GM12865 (cell line): ENCODE results near the gene PMEPA1.

ENCODE experiments used
- DNase-seq: peaks from one replicate; pipeline ENCODE4 v3.0.0; 2010; ENCODE audit warnings: low read depth
- H3K4me3 ChIP-seq: 2 replicates; pipeline ENCODE4 v1.5.1; 2011; ENCODE audit warnings: mild to moderate bottlenecking, low read depth, low read length, control low read depth
- TF ChIP-seq, protein P1 (sequence below): IDR thresholded peaks from 2 replicates; pipeline ENCODE4 v1.5.1; 2011; ENCODE audit warnings: low read length, control low read depth, low read depth, inconsistent platforms; ENCODE audit not compliant: insufficient read depth; ENCODE audit errors: missing control alignments

The PMEPA1 gene

GRCh38 chr20:57614490-57615444 lies 95.0 kb downstream of the PMEPA1 start:
- no peak overlapping the region for H3K4me3 ChIP-seq
- DNase-seq: no peak
- TF ChIP-seq, protein P1, sequence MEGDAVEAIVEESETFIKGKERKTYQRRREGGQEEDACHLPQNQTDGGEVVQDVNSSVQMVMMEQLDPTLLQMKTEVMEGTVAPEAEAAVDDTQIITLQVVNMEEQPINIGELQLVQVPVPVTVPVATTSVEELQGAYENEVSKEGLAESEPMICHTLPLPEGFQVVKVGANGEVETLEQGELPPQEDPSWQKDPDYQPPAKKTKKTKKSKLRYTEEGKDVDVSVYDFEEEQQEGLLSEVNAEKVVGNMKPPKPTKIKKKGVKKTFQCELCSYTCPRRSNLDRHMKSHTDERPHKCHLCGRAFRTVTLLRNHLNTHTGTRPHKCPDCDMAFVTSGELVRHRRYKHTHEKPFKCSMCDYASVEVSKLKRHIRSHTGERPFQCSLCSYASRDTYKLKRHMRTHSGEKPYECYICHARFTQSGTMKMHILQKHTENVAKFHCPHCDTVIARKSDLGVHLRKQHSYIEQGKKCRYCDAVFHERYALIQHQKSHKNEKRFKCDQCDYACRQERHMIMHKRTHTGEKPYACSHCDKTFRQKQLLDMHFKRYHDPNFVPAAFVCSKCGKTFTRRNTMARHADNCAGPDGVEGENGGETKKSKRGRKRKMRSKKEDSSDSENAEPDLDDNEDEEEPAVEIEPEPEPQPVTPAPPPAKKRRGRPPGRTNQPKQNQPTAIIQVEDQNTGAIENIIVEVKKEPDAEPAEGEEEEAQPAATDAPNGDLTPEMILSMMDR: no peak

DNA sequence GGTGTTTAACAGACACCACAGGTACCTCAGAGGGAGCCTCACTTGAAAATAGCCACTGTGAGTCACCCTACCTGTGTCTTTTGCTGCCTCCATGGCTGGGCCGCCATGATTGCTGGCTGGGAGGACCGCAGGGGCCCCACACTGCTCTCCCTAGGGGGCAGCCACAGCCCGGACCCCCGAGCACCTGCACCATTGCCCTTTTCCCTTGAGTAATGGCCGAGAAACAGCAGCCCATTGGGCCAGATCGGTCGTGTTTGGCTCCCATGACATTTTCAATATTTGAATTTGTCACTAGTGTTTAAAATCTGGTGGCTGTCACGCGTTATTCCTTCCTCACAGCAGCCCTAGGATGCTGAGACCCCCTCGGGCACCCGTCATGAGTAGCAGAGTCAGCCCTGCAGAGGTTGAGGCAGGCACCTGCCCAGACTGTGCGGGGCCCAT lies 96.3 kb downstream of the PMEPA1 start:
- H3K4me3 ChIP-seq: no peak overlapping the region
- DNase-seq: no peak
- TF ChIP-seq, protein P1: no peak

- no peak for DNase-seq
- TF ChIP-seq, protein P1: no peak
- H3K4me3 ChIP-seq: no peak overlapping the region
These were observed 96.9 kb downstream of the PMEPA1 start for GRCh38 chr20:57612916-57613315.

DNA sequence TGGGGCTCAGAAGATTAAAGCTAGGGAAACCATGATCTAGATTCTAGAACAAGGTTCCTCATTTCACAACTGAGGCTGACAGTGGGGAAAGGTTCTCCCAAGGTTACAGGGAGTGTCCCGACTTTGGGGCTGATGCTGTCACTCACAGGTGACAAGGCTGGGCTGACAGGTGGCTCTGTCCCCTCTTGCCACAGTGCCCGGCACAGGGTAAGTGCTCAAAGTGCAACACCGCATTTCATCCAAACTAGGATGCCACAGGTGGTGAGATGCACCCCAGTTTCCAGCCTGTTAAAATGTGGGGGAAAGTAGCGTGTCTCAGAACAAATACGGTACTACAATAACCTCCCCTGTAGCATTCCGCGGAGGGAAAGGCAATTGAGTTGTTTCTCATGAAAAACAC lies 97.4 kb downstream of the PMEPA1 start:
- no peak for DNase-seq
- H3K4me3 ChIP-seq: no peak overlapping the region
- TF ChIP-seq, protein P1: no peak

GRCh38 chr20:57611586-57612311 lies 98.1 kb downstream of the PMEPA1 start:
- TF ChIP-seq, protein P1: no peak
- H3K4me3 ChIP-seq: no peak overlapping the region
- no peak for DNase-seq

DNA sequence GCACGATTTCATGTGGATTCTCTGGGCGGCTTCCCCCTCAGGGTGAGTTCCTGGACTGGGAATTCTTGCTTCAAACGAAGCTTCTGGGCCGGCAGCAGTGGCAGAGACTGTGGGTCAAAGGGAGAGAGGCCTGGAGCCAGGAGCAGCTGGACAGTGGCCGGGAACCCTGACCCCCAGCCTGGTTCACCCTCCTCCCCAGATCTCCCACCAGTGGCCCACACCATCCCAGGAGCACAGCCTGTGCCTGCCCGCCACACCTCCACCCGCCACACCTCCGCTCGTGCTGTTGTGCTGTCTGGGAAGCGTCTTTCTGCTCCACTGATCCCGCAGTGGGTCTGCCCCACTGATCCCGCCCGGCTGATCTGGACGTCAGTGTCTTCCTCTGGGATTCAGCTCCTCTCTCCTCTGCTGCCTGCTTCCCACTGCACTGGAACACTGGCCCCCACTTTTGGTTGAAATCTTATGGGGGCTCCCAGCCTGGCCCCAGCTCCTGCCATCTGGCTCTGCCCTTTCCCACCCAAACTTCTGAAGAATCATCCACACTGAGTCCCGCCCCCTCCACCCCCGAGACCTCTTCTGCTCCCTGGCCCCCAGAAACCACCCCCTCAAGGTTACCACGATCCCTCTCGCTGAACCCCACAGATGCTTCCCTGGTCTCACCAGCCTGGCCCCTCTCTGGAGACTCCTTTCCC lies 99.4 kb downstream of the PMEPA1 start:
- no peak overlapping the region for H3K4me3 ChIP-seq
- DNase-seq: no peak
- TF ChIP-seq, protein P1: no peak
